ENCODE results near the gene MROH2A. TPM values are rescaled to one million over a fixed set of nuclear protein-coding genes. Genes with fewer than 3 reads are reported as not detected.

The MROH2A gene
- total and polyA plus RNA-seq, 9 of the 15 experiments (the other 6 are each of a cell fraction or from before 2014, with no cell fraction given), result 0.03 TPM; not detected in 8

- no peaks in the 10 kb centered on the region for H3K9me1 ChIP-seq (ENCODE audit: control insufficient read depth, insufficient read depth, low read length)
- H3K4me1 ChIP-seq (replicated peaks in 1 of 2; ENCODE audit: control insufficient read depth in 2 of 2, insufficient read depth in 2 of 2, low read length in 2 of 2), result no peaks in the 10 kb centered on the region
- TF ChIP-seq CCNT2 (IDR thresholded peaks at IDR 0.05; ENCODE audit: borderline replicate concordance, extremely low read depth, insufficient read length, low read depth, low read length) (no peak), HEY1 (CRISPR knock-in tag; IDR thresholded peaks at IDR 0.05; ENCODE audit: borderline replicate concordance) (no peak), L3MBTL2 (IDR thresholded peaks at IDR 0.05) (no peak), CTCF (IDR thresholded peaks at IDR 0.05 in 2 of 3, conservative IDR thresholded peaks at IDR 0.05 in 1 of 3; ENCODE audit: insufficient read depth in 2 of 3, low read depth in 1 of 3, low read length in 3 of 3) (peak in 1 of 3 experiments; percentile 24; a peak in 1 of 6 replicates), ZNF408 (CRISPR knock-in tag; IDR thresholded peaks at IDR 0.05; ENCODE audit: low read depth) (no peak), ZFP91 (CRISPR knock-in tag; IDR thresholded peaks at IDR 0.05) (no peak), PHB (CRISPR knock-in tag; IDR thresholded peaks at IDR 0.05) (no peak)
- H3K27me3 ChIP-seq (ENCODE audit: control insufficient read depth in 2 of 2, insufficient read depth in 2 of 2, low read length in 2 of 2), result peaks cover 2 to 32% of the 10 kb centered on the region in 2 experiments; a peak in 2 of 5 replicates
- in situ Hi-C loops (cut with MboI) (no loop called here), intact Hi-C loops (cut with micrococcal nuclease) (no loop called here)
- H3K36me3 ChIP-seq (ENCODE audit: control insufficient read depth, insufficient read depth, low read length), result no peaks in the 10 kb centered on the region
- no peak overlapping the region for H2AFZ ChIP-seq (ENCODE audit: low read depth, low read length)
- H3K4me3 ChIP-seq, result no peak overlapping the region
- H3K9ac ChIP-seq (ENCODE audit: insufficient read depth in 1 of 2, low read depth in 2 of 2, low read length in 2 of 2), result no peak overlapping the region; a peak in 1 of 4 replicates
- ChIA-PET POLR2A (no interaction called here), CTCF (ENCODE audit: low intra/inter-chr PET ratio) (no interaction called here)
- no peak for DNase-seq (ENCODE audit: extremely low read depth in 1 of 4, low spot score in 3 of 4)
- H3K27ac ChIP-seq (ENCODE audit: extremely low read depth, low read depth, low read length), result no peak overlapping the region
- peak; percentile 41; the same call in 1 of the 3 replicates for ATAC-seq
- no peak overlapping the region for H3K4me2 ChIP-seq (ENCODE audit: insufficient read depth, low read length)
- 1% methylated on average over 11 of the region's 12 CpGs for WGBS (ENCODE audit: insufficient coverage, low coverage, missing lambda C conversion rate)
- H4K20me1 ChIP-seq (replicated peaks; ENCODE audit: control insufficient read depth, insufficient read depth, low read length), result no peaks in the 10 kb centered on the region
- FAIRE-seq, result no peak
- H3K9me3 ChIP-seq (replicated peaks; ENCODE audit: control insufficient read depth, insufficient read depth, low read depth, low read length), result no peaks in the 10 kb centered on the region
- no TSS peak for BruUV-seq (replicated peaks)
- H3K79me2 ChIP-seq (ENCODE audit: control insufficient read depth, insufficient read depth, low read length), result no peaks in the 10 kb centered on the region
Measured at GRCh38 chr2:233807215-233807865, 29.2 kb downstream of the MROH2A start.
